SK-N-MC (cell line): ENCODE data around the gene ECEL1.

Source experiments
- EZH2 ChIP-seq: fragments of 200-600 bp; sonication (generic); IDR thresholded peaks from one replicate; pipeline ENCODE4 v1.6.1; 2017; ENCODE audit warnings: antibody characterized with exemption
- POLR2AphosphoS5 ChIP-seq: IDR thresholded peaks from 2 replicates; pipeline ENCODE4 v1.6.1; 2012; ENCODE audit warnings: mild to moderate bottlenecking, low read depth, low read length, borderline replicate concordance

- TF ChIP-seq EZH2 (no peak), POLR2AphosphoS5 (no peak)
These were observed 31.2 kb upstream of the ECEL1 start for GRCh38 chr2:232518844-232519243.
